Measurements from ENCODE around the gene CDH1. TPM values are rescaled to one million over a fixed set of nuclear protein-coding genes. Genes with fewer than 3 reads are reported as not detected.

Gene CDH1
- total RNA-seq, 1 experiment from 2014 or later: 65.8 TPM

- Histone ChIP-seq H3K9me3 (ENCODE audit: control insufficient read depth, insufficient read depth, low read depth, low read length) (no peaks in the 10 kb centered on the region), H3K4me3 (ENCODE audit: low read depth in 2 of 2, low read length in 2 of 2) (no peak overlapping the region), H3K27me3 (ENCODE audit: control insufficient read depth, insufficient read depth, low read length) (no peaks in the 10 kb centered on the region), H3K27ac (ENCODE audit: low read length) (no peak overlapping the region), H3K4me1 (ENCODE audit: control insufficient read depth, insufficient read depth, low read length) (peaks cover 3% of the 10 kb centered on the region; the same call in 1 of the 2 replicates), H3K36me3 (ENCODE audit: control insufficient read depth, insufficient read depth, low read length) (no peaks in the 10 kb centered on the region)
- ChIA-PET CTCF (no interaction called here), POLR2A (no interaction called here)
- intact Hi-C loops (cut with micrococcal nuclease; ENCODE audit: unreplicated experiment): no loop called here
- TF ChIP-seq POLR2AphosphoS5 (IDR thresholded peaks at IDR 0.05; ENCODE audit: low read depth, low read length) (no peak), CTCF (IDR thresholded peaks at IDR 0.05) (no peak), TCF7L2 (IDR thresholded peaks at IDR 0.05; ENCODE audit: low read depth, low read length) (no peak), REST (IDR thresholded peaks at IDR 0.05; ENCODE audit: insufficient read depth in 1 of 2, low read depth in 2 of 2, low read length in 1 of 2) (no peak), SIN3A (IDR thresholded peaks at IDR 0.05; ENCODE audit: borderline replicate concordance, insufficient read depth, low read depth, low read length) (no peak)
- in situ Hi-C loops (cut with HindIII; ENCODE audit: low pct_unique_long_range_greater_than_20kb, low sequenced_read_pairs): no loop called here
- BruUV-seq (replicated peaks): no TSS peak
- no peak for DNase-seq (ENCODE audit: low read depth, low spot score)
- no peak for ATAC-seq
Measured at GRCh38 chr16:68782198-68783174, 45.4 kb downstream of the CDH1 start.

GRCh38 chr16:68784226-68784625 is 47.1 kb downstream of the CDH1 start:
- BruUV-seq (replicated peaks): no TSS peak
- Histone ChIP-seq H3K27ac (ENCODE audit: low read length) (no peak overlapping the region), H3K27me3 (ENCODE audit: control insufficient read depth, insufficient read depth, low read length) (no peaks in the 10 kb centered on the region), H3K36me3 (ENCODE audit: control insufficient read depth, insufficient read depth, low read length) (no peaks in the 10 kb centered on the region), H3K4me3 (ENCODE audit: low read depth in 2 of 2, low read length in 2 of 2) (no peak overlapping the region), H3K4me1 (ENCODE audit: control insufficient read depth, insufficient read depth, low read length) (no peaks in the 10 kb centered on the region), H3K9me3 (ENCODE audit: control insufficient read depth, insufficient read depth, low read depth, low read length) (no peaks in the 10 kb centered on the region)
- POLR2A ChIA-PET: no interaction called here
- DNase-seq (ENCODE audit: low read depth, low spot score) (no peak), ATAC-seq (no peak)
- no peak for TF ChIP-seq POLR2AphosphoS5 (IDR thresholded peaks at IDR 0.05; ENCODE audit: low read depth, low read length)
- no peak for TF ChIP-seq SIN3A (IDR thresholded peaks at IDR 0.05; ENCODE audit: borderline replicate concordance, insufficient read depth, low read depth, low read length)
- no peak for TF ChIP-seq REST (IDR thresholded peaks at IDR 0.05; ENCODE audit: insufficient read depth in 1 of 2, low read depth in 2 of 2, low read length in 1 of 2)
- TF ChIP-seq TCF7L2 (IDR thresholded peaks at IDR 0.05; ENCODE audit: low read depth, low read length): no peak
- no peak for TF ChIP-seq CTCF (IDR thresholded peaks at IDR 0.05)
- CTCF ChIA-PET: no interaction called here
- intact Hi-C loops (cut with micrococcal nuclease; ENCODE audit: unreplicated experiment) (no loop called here), in situ Hi-C loops (cut with HindIII; ENCODE audit: low pct_unique_long_range_greater_than_20kb, low sequenced_read_pairs) (no loop called here)

Data from Panc1 (cell line).